GM23338 (cell line): ENCODE measurements around the gene SLX9. TPM values are rescaled to one million over a fixed set of nuclear protein-coding genes. Genes with fewer than 3 reads are reported as not detected.

Experiments
- ATAC-seq: fragments of 200-7000 bp; cut with Tn5 transposase; 3 replicates; pipeline ENCODE4 v1.9.1; 2020
- DNase-seq: peaks from one replicate; pipeline ENCODE4 v3.0.0-alpha.2; 2015; ENCODE audit warnings: low spot score
- H2AFZ ChIP-seq: fragments of 200-600 bp; sonication (generic); 2 replicates; pipeline ENCODE4 v1.8.0; 2016; ENCODE audit warnings: antibody characterized with exemption, mild to moderate bottlenecking, moderate library complexity
- H3F3A ChIP-seq: fragments of 200-600 bp; sonication (generic); replicated peaks from 2 replicates; pipeline ENCODE4 v1.8.0; 2017; ENCODE audit warnings: antibody characterized with exemption, mixed run types, low read depth
- H3K27ac ChIP-seq: fragments of 200-600 bp; sonication (generic); 2 replicates; pipeline ENCODE4 v1.6.1; 2016; ENCODE audit warnings: low read depth
- H3K27me3 ChIP-seq: fragments of 200-600 bp; sonication (generic); 2 replicates; pipeline ENCODE4 v1.8.0; 2016; ENCODE audit warnings: mild to moderate bottlenecking, mixed run types, moderate library complexity; ENCODE audit not compliant: insufficient read depth
- H3K36me3 ChIP-seq: fragments of 200-600 bp; sonication (generic); 2 replicates; pipeline ENCODE4 v1.8.0; 2016; ENCODE audit warnings: mild to moderate bottlenecking; ENCODE audit not compliant: insufficient read depth
- H3K4me1 ChIP-seq: fragments of 200-600 bp; sonication (generic); 2 replicates; pipeline ENCODE4 v1.8.0; 2016; ENCODE audit warnings: mild to moderate bottlenecking, moderate library complexity; ENCODE audit not compliant: insufficient read depth
- H3K4me2 ChIP-seq: fragments of 200-600 bp; sonication (generic); 2 replicates; pipeline ENCODE4 v1.7.1; 2017; ENCODE audit warnings: mixed run types
- H3K4me3 ChIP-seq: fragments of 200-600 bp; sonication (generic); 2 replicates; pipeline ENCODE4 v1.6.1; 2016; ENCODE audit warnings: mixed run types
- H3K79me2 ChIP-seq: fragments of 200-600 bp; sonication (generic); replicated peaks from 2 replicates; pipeline ENCODE4 v1.8.0; 2017; ENCODE audit warnings: mild to moderate bottlenecking; ENCODE audit not compliant: insufficient read depth
- H3K9me2 ChIP-seq: fragments of 200-600 bp; sonication (generic); 2 replicates; pipeline ENCODE4 v1.8.0; 2017; ENCODE audit not compliant: insufficient read depth
- H4K20me1 ChIP-seq: fragments of 200-600 bp; sonication (generic); replicated peaks from 2 replicates; pipeline ENCODE4 v1.8.0; 2017; ENCODE audit warnings: mild to moderate bottlenecking; ENCODE audit not compliant: insufficient read depth
- H3K27ac Mint-ChIP-seq: 2 replicates; pipeline ENCODE4 v1.8.0; 2020; ENCODE audit warnings: inconsistent platforms, mild to moderate bottlenecking, moderate library complexity, mixed read lengths
- H3K27me3 Mint-ChIP-seq: 3 replicates; pipeline ENCODE4 v1.8.0; 2022; ENCODE audit warnings: low read depth, mild to moderate bottlenecking, moderate library complexity, mixed read lengths, inconsistent platforms; ENCODE audit not compliant: insufficient read depth, poor library complexity
- H3K36me3 Mint-ChIP-seq: 3 replicates; pipeline ENCODE4 v1.8.0; 2021; ENCODE audit warnings: low read depth, mild to moderate bottlenecking, inconsistent platforms, moderate library complexity, mixed read lengths
- H3K4me1 Mint-ChIP-seq: 3 replicates; pipeline ENCODE4 v1.8.0; 2020; ENCODE audit warnings: mild to moderate bottlenecking, inconsistent platforms, mixed read lengths
- H3K4me3 Mint-ChIP-seq: 3 replicates; pipeline ENCODE4 v1.8.0; 2021; ENCODE audit warnings: moderate library complexity, mild to moderate bottlenecking, inconsistent platforms, mixed read lengths
- H3K9me3 Mint-ChIP-seq: 3 replicates; pipeline ENCODE4 v1.8.0; 2020; ENCODE audit warnings: moderate library complexity, mild to moderate bottlenecking, inconsistent platforms, mixed read lengths
- CREB1 ChIP-seq: fragments of 250-450 bp; sonication (Bioruptor Pico); IDR thresholded peaks from 2 replicates; pipeline ENCODE4 v1.5.0; 2020; ENCODE audit warnings: low read depth, mild to moderate bottlenecking, moderate library complexity
- EZH2 ChIP-seq: fragments of 200-600 bp; sonication (generic); IDR thresholded peaks from one replicate; pipeline ENCODE4 v1.8.0; 2017; ENCODE audit warnings: antibody characterized with exemption, mild to moderate bottlenecking, low read depth; ENCODE audit not compliant: unreplicated experiment
- JUNB ChIP-seq: IDR thresholded peaks from one replicate; pipeline ENCODE4 v1.6.1; 2016; ENCODE audit warnings: antibody characterized with exemption; ENCODE audit not compliant: unreplicated experiment
- POLR2AphosphoS5 ChIP-seq: IDR thresholded peaks from 2 replicates; pipeline ENCODE4 v1.6.1; 2016; ENCODE audit warnings: antibody characterized with exemption, low read depth
- STAT1 ChIP-seq: IDR thresholded peaks from one replicate; pipeline ENCODE4 v1.6.1; 2016; ENCODE audit warnings: antibody characterized with exemption; ENCODE audit not compliant: unreplicated experiment
- ZNF331 ChIP-seq: fragments of 250-450 bp; sonication (Bioruptor Pico); IDR thresholded peaks from 2 replicates; pipeline ENCODE4 v1.5.0; 2020; ENCODE audit warnings: low read depth, mild to moderate bottlenecking, moderate library complexity
- polyA plus RNA-seq: library from polyadenylated mRNA; unstranded; fragments of >200 nt; fragmentation: Nextera tagmentation; extraction: Ambion mirVana; gene quantifications from 2 replicates; pipeline ENCODE4 v1.2.1, GENCODE V29; 2016
- total RNA-seq: library from RNA; depleted of rRNA; stranded (reverse); fragments of >200 nt; shearing (Covaris generic); gene quantifications from 2 replicates; pipeline ENCODE4 v1.2.3, GENCODE V29; 2014
- TF ChIP-seq, protein P1 (sequence below), 2 experiments: fragments of 200-600 bp in 1 of 2; sonication (generic) in 1 of 2; conservative IDR thresholded peaks; 2 replicates each; pipeline versions ENCODE4 v1.5.1 to v1.6.1; 2016 to 2017; ENCODE audit warnings: antibody characterized with exemption in 2 of 2, low read depth in 2 of 2, mild to moderate bottlenecking in 2 of 2, moderate library complexity in 1 of 2
- TF ChIP-seq, protein P2 (sequence below): fragments of 250-450 bp; sonication (Bioruptor Pico); IDR thresholded peaks from 2 replicates; pipeline ENCODE4 v1.5.0; 2020; ENCODE audit warnings: mild to moderate bottlenecking, moderate library complexity

Gene SLX9
- total and polyA plus RNA-seq, 2 experiments from 2014 or later = 41.5 to 46.9 TPM

DNA sequence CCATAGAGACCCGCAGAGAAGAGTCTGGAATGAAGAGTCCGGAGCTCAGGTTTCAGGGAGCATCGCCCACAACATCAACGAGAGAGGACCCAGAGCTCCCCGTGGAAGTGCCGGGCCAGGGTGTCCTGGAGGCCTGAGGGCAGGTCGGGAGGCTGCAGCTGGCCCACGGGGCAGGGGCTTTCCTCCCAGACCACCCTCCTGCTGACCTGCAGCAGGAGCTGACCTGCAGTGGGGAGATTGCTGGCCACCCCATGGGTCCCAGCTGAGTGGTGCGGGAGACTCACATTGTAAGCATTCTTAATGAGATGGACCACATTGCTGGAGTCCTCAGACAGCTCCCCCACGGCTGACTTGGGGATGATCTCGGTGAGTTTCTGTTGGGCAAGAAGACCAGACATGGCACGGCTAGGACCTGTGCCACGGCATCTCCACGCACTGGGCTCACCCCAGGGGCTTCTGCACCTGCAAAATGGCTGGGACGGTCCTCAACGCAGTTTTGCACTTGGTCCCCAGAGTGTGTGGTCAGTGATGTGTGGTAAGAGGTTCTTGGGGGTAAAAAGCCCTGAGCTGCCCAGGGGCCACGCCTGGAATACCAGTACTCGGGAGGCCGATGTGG is 45.0 kb upstream of the SLX9 start (continued):
- TF ChIP-seq EZH2 (no peak), ZNF331 (no peak)
- TF ChIP-seq, protein P1, sequence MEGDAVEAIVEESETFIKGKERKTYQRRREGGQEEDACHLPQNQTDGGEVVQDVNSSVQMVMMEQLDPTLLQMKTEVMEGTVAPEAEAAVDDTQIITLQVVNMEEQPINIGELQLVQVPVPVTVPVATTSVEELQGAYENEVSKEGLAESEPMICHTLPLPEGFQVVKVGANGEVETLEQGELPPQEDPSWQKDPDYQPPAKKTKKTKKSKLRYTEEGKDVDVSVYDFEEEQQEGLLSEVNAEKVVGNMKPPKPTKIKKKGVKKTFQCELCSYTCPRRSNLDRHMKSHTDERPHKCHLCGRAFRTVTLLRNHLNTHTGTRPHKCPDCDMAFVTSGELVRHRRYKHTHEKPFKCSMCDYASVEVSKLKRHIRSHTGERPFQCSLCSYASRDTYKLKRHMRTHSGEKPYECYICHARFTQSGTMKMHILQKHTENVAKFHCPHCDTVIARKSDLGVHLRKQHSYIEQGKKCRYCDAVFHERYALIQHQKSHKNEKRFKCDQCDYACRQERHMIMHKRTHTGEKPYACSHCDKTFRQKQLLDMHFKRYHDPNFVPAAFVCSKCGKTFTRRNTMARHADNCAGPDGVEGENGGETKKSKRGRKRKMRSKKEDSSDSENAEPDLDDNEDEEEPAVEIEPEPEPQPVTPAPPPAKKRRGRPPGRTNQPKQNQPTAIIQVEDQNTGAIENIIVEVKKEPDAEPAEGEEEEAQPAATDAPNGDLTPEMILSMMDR (conservative IDR thresholded peaks at IDR 0.05; ENCODE audit: low read depth in 2 of 2) = no peak

DNA sequence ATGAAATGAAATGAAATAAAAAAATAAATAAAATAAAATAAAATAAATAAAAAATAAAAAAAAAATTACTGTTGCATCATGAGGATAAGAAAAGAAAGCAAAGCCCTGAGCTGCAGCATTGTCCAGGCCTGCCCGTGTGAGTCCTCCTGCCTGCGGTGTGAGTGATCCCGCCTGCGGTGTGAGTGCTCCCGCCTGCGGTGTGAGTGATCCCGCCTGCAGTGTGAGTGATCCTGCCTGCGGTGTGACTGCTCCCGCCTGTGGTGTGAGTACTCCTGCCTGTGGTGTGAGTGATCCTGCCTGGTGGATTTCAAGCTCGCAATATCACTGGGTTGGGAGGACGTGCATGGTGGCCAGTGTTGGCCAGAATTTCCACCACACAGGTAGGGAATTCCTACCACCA is 44.0 kb upstream of the SLX9 start:
- no peak overlapping the region for H3K4me2 ChIP-seq
- H3K79me2 ChIP-seq = no peaks in the 10 kb centered on the region
- H3K27me3 Mint-ChIP-seq = peaks cover 11% of the 10 kb centered on the region
- DNase-seq (no peak), ATAC-seq (no peak)
- H4K20me1 ChIP-seq = no peaks in the 10 kb centered on the region
- H3K4me1 ChIP-seq = no peaks in the 10 kb centered on the region
- no peaks in the 10 kb centered on the region for H3K9me2 ChIP-seq
- H3F3A ChIP-seq = no peaks in the 10 kb centered on the region
- peaks cover 10% of the 10 kb centered on the region for H3K4me1 Mint-ChIP-seq
- no peak for TF ChIP-seq CREB1 (CRISPR knock-in tag)
- no peak for TF ChIP-seq JUNB
- H3K36me3 Mint-ChIP-seq = no peaks in the 10 kb centered on the region
- no peaks in the 10 kb centered on the region for H3K36me3 ChIP-seq
- H3K27ac ChIP-seq = no peak overlapping the region
- no peak overlapping the region for H3K4me3 Mint-ChIP-seq
- no peak overlapping the region for H3K27ac Mint-ChIP-seq
- no peaks in the 10 kb centered on the region for H3K9me3 Mint-ChIP-seq
- H2AFZ ChIP-seq = no peak overlapping the region
- no peaks in the 10 kb centered on the region for H3K27me3 ChIP-seq
- H3K4me3 ChIP-seq = no peak overlapping the region

DNA sequence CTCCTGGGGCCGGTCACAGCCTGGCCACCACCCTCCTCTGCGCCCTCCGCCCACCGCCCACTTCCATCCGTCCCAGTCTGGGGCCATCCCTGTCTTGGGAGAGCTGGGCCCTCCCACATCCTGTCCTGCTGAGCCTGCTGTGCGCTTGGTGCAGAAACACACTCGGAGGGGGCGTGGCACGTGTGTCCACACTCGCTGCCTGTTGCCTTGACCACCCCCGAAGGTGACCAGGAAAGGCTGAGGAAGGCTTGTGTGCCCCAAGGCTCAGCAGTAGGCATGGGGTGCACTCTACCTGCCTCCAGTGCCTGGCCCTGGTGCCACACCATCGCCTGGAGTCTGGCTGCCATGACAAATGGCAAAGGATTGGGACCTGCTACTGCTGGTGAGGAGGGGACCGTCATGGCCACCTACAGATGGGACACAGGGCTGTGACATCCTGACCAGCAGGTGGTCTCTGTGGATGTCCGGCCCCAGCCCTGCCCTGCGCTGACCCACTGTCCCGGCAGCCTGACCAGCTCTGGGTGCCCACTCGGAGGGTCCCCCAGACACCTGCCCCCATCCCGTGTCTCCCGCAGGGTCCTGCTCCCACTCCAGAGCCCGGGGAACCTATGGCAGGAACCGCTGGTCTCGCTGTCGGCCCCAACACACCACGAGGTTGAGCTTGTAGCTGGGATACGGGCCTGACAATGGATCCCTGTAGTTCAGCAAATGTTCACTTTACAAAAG is 43.1 kb upstream of the SLX9 start:
- Mint-ChIP-seq H3K36me3 (no peaks in the 10 kb centered on the region), H3K27ac (no peak overlapping the region), H3K9me3 (no peaks in the 10 kb centered on the region), H3K4me1 (peaks cover 10% of the 10 kb centered on the region), H3K4me3 (no peak overlapping the region), H3K27me3 (peaks cover 15% of the 10 kb centered on the region)
- Histone ChIP-seq H2AFZ (no peak overlapping the region), H3K4me3 (no peak overlapping the region), H4K20me1 (no peaks in the 10 kb centered on the region), H3K79me2 (no peaks in the 10 kb centered on the region), H3F3A (no peaks in the 10 kb centered on the region), H3K27ac (no peak overlapping the region), H3K9me2 (no peaks in the 10 kb centered on the region), H3K4me2 (no peak overlapping the region), H3K4me1 (no peaks in the 10 kb centered on the region), H3K27me3 (no peaks in the 10 kb centered on the region), H3K36me3 (no peaks in the 10 kb centered on the region)
- TF ChIP-seq, protein P2, sequence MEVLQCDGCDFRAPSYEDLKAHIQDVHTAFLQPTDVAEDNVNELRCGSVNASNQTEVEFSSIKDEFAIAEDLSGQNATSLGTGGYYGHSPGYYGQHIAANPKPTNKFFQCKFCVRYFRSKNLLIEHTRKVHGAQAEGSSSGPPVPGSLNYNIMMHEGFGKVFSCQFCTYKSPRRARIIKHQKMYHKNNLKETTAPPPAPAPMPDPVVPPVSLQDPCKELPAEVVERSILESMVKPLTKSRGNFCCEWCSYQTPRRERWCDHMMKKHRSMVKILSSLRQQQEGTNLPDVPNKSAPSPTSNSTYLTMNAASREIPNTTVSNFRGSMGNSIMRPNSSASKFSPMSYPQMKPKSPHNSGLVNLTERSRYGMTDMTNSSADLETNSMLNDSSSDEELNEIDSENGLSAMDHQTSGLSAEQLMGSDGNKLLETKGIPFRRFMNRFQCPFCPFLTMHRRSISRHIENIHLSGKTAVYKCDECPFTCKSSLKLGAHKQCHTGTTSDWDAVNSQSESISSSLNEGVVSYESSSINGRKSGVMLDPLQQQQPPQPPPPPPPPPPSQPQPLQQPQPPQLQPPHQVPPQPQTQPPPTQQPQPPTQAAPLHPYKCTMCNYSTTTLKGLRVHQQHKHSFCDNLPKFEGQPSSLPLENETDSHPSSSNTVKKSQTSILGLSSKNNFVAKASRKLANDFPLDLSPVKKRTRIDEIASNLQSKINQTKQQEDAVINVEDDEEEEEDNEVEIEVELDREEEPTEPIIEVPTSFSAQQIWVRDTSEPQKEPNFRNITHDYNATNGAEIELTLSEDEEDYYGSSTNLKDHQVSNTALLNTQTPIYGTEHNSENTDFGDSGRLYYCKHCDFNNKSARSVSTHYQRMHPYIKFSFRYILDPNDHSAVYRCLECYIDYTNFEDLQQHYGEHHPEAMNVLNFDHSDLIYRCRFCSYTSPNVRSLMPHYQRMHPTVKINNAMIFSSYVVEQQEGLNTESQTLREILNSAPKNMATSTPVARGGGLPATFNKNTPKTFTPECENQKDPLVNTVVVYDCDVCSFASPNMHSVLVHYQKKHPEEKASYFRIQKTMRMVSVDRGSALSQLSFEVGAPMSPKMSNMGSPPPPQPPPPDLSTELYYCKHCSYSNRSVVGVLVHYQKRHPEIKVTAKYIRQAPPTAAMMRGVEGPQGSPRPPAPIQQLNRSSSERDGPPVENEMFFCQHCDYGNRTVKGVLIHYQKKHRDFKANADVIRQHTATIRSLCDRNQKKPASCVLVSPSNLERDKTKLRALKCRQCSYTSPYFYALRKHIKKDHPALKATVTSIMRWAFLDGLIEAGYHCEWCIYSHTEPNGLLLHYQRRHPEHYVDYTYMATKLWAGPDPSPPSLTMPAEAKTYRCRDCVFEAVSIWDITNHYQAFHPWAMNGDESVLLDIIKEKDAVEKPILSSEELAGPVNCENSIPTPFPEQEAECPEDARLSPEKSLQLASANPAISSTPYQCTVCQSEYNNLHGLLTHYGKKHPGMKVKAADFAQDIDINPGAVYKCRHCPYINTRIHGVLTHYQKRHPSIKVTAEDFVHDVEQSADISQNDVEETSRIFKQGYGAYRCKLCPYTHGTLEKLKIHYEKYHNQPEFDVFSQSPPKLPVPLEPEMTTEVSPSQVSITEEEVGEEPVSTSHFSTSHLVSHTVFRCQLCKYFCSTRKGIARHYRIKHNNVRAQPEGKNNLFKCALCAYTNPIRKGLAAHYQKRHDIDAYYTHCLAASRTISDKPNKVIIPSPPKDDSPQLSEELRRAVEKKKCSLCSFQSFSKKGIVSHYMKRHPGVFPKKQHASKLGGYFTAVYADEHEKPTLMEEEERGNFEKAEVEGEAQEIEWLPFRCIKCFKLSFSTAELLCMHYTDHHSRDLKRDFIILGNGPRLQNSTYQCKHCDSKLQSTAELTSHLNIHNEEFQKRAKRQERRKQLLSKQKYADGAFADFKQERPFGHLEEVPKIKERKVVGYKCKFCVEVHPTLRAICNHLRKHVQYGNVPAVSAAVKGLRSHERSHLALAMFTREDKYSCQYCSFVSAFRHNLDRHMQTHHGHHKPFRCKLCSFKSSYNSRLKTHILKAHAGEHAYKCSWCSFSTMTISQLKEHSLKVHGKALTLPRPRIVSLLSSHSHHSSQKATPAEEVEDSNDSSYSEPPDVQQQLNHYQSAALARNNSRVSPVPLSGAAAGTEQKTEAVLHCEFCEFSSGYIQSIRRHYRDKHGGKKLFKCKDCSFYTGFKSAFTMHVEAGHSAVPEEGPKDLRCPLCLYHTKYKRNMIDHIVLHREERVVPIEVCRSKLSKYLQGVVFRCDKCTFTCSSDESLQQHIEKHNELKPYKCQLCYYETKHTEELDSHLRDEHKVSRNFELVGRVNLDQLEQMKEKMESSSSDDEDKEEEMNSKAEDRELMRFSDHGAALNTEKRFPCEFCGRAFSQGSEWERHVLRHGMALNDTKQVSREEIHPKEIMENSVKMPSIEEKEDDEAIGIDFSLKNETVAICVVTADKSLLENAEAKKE (CRISPR knock-in tag) = no peak
- TF ChIP-seq POLR2AphosphoS5 (no peak), STAT1 (no peak), CREB1 (CRISPR knock-in tag) (no peak)
- ATAC-seq (no peak), DNase-seq (no peak)
